ENCODE measurements around the gene TMEM41B.
"Not testable (repeated sequence)": the region's sequence is repeated elsewhere in the genome, so short reads cannot be mapped to it uniquely, and the experiment has no call there.

The TMEM41B gene

GRCh38 chr11:9314291-9315077, at the start of gene TMEM41B:
TMEM41B (minus strand) TSS chr11:9314593; CDS start chr11:9314441, 152 bp downstream.
- peak; percentile 98 for DNase-seq (ENCODE audit: low read depth)

- no peak for DNase-seq (ENCODE audit: low read depth)
Observed at GRCh38 chr11:9362393-9362863, 48.0 kb upstream of the TMEM41B start.

GRCh38 chr11:9360862-9361622, 46.6 kb upstream of the TMEM41B start:
- not testable (repeated sequence) for DNase-seq (ENCODE audit: low read depth)

GRCh38 chr11:9357041-9357440, 42.6 kb upstream of the TMEM41B start:
- DNase-seq (ENCODE audit: low read depth): no peak

- no peak for DNase-seq (ENCODE audit: low read depth)
Observed at GRCh38 chr11:9351321-9351881, 37.0 kb upstream of the TMEM41B start.

GRCh38 chr11:9347779-9348178, 33.4 kb upstream of the TMEM41B start:
- not testable (repeated sequence) for DNase-seq (ENCODE audit: low read depth)

- no peak for DNase-seq (ENCODE audit: low read depth)
Observed at GRCh38 chr11:9347100-9347499, 32.7 kb upstream of the TMEM41B start.

- DNase-seq (ENCODE audit: low read depth): no peak
Observed at GRCh38 chr11:9344061-9344680, 29.8 kb upstream of the TMEM41B start.

- DNase-seq (ENCODE audit: low read depth): no peak
Observed at GRCh38 chr11:9341638-9342178, 27.3 kb upstream of the TMEM41B start.

GRCh38 chr11:9332655-9333054, 18.3 kb upstream of the TMEM41B start:
- no peak for DNase-seq (ENCODE audit: low read depth)

- peak; percentile 71 for DNase-seq (ENCODE audit: low read depth)
Observed at GRCh38 chr11:9330387-9331384, 16.3 kb upstream of the TMEM41B start.

- no peak for DNase-seq (ENCODE audit: low read depth)
Observed at GRCh38 chr11:9320047-9320446, 5.7 kb upstream of the TMEM41B start.

GRCh38 chr11:9319377-9320001, 5.1 kb upstream of the TMEM41B start:
- DNase-seq (ENCODE audit: low read depth): not testable (repeated sequence)

GRCh38 chr11:9318442-9319376, 4.3 kb upstream of the TMEM41B start:
- DNase-seq (ENCODE audit: low read depth): not testable (repeated sequence)

GRCh38 chr11:9316334-9316733, 1.9 kb upstream of the TMEM41B start:
- no peak for DNase-seq (ENCODE audit: low read depth)

- no peak for DNase-seq (ENCODE audit: low read depth)
Observed at GRCh38 chr11:9315078-9315688, 790 bp upstream of the TMEM41B start.

GRCh38 chr11:9313648-9314290, 624 bp downstream of the TMEM41B start:
- DNase-seq (ENCODE audit: low read depth): no peak

- DNase-seq (ENCODE audit: low read depth): no peak
Observed at GRCh38 chr11:9310485-9311090, 3.8 kb downstream of the TMEM41B start.
